ENCODE data around the gene SPACA4. TPM values are rescaled to one million over a fixed set of nuclear protein-coding genes. Genes with fewer than 3 reads are reported as not detected.
A peak's percentile ranks its signal among the peaks of the same experiment; 100 is the strongest.

Gene SPACA4
- total RNA-seq, 1 experiment from 2014 or later, result not detected

GRCh38 chr19:48637449-48637947 is 31.0 kb downstream of the SPACA4 start:
- peak; percentile 100 for DNase-seq
- H3K36me3 Mint-ChIP-seq (ENCODE audit: insufficient read depth in 1 of 3, low read depth in 3 of 3), result peaks cover 13 to 40% (median 32%) of the 10 kb centered on the region in 3 experiments
- no CpG with 5 or more reads among the region's 38 CpGs for WGBS (ENCODE audit: extremely low coverage, insufficient read length, low lambda C conversion rate)
- no peak overlapping the region for H2BK15ac ChIP-seq (ENCODE audit: low read depth, low read length)
- H3K9me3 ChIP-seq (ENCODE audit: control insufficient read depth, low read depth, low read length), result no peaks in the 10 kb centered on the region
- no peaks in the 10 kb centered on the region for H3K79me1 ChIP-seq (ENCODE audit: insufficient read depth, low read depth, low read length, poor library complexity, severe bottlenecking)
- H3K4me1 ChIP-seq (ENCODE audit: insufficient read depth, low read length), result peaks cover 7% of the 10 kb centered on the region; the same call in 1 of the 2 replicates
- peak overlapping the region; percentile 80 for H3K4me2 ChIP-seq (ENCODE audit: insufficient read depth, insufficient read length, low read length)
- TF ChIP-seq, protein P1, sequence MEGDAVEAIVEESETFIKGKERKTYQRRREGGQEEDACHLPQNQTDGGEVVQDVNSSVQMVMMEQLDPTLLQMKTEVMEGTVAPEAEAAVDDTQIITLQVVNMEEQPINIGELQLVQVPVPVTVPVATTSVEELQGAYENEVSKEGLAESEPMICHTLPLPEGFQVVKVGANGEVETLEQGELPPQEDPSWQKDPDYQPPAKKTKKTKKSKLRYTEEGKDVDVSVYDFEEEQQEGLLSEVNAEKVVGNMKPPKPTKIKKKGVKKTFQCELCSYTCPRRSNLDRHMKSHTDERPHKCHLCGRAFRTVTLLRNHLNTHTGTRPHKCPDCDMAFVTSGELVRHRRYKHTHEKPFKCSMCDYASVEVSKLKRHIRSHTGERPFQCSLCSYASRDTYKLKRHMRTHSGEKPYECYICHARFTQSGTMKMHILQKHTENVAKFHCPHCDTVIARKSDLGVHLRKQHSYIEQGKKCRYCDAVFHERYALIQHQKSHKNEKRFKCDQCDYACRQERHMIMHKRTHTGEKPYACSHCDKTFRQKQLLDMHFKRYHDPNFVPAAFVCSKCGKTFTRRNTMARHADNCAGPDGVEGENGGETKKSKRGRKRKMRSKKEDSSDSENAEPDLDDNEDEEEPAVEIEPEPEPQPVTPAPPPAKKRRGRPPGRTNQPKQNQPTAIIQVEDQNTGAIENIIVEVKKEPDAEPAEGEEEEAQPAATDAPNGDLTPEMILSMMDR (conservative IDR thresholded peaks at IDR 0.05), result no peak
- no peaks in the 10 kb centered on the region for H3K9me3 Mint-ChIP-seq
- peak overlapping the region; percentile 43 for H3K27ac ChIP-seq (ENCODE audit: insufficient read length, low read depth, low read length)
- H3K27me3 Mint-ChIP-seq (ENCODE audit: low read depth), result peaks cover 4% of the 10 kb centered on the region
- H4K20me1 ChIP-seq (ENCODE audit: control insufficient read depth, insufficient read depth, insufficient read length), result no peaks in the 10 kb centered on the region
- H2AK5ac ChIP-seq (ENCODE audit: insufficient read length, low read length), result no peak overlapping the region
- H3K23me2 ChIP-seq (ENCODE audit: insufficient read length, low read depth, low read length, poor library complexity, severe bottlenecking), result peaks cover 21% of the 10 kb centered on the region
- H2BK120ac ChIP-seq (ENCODE audit: low read depth, low read length, poor library complexity, severe bottlenecking), result peak overlapping the region; percentile 97
- peak overlapping the region; percentile 61 for H3T11ph ChIP-seq (ENCODE audit: low read length)
- peak overlapping the region; percentile 90 for H3K18ac ChIP-seq (ENCODE audit: insufficient read length, low read depth, low read length)
- H3K23ac ChIP-seq (ENCODE audit: insufficient read length, low read depth, low read length), result no peak overlapping the region
- H2BK20ac ChIP-seq (ENCODE audit: low read depth, low read length, poor library complexity, severe bottlenecking), result no peak overlapping the region
- H3K4ac ChIP-seq (ENCODE audit: low read depth, low read length), result no peak overlapping the region; the same call in 1 of the 2 replicates
- H3K56ac ChIP-seq (ENCODE audit: insufficient read length, low read depth, low read length), result no peak overlapping the region
- no peaks in the 10 kb centered on the region; the same call in 1 of the 2 replicates for H3K27me3 ChIP-seq (ENCODE audit: insufficient read depth, low read length)
- no peak overlapping the region for H2BK5ac ChIP-seq (ENCODE audit: insufficient read length, low read length)
- no peak overlapping the region for H2AFZ ChIP-seq (ENCODE audit: low read length)
- H3K27ac Mint-ChIP-seq, result peak overlapping the region; percentile 97 to 99 (median 99)
- peak overlapping the region; percentile 49; the same call in 1 of the 2 replicates for H3K14ac ChIP-seq (ENCODE audit: insufficient read depth, low read length)
- H3K4me3 Mint-ChIP-seq, result peak overlapping the region; percentile 82 to 89
- no peak overlapping the region for H4K5ac ChIP-seq (ENCODE audit: insufficient read length, low read depth, low read length)
- H4K8ac ChIP-seq (replicated peaks; ENCODE audit: insufficient read length, low read depth, low read length), result no peak overlapping the region
- no peak overlapping the region for H2BK12ac ChIP-seq (ENCODE audit: insufficient read length, low read depth, low read length)
- peaks cover 32 to 50% of the 10 kb centered on the region in 2 experiments for H3K4me1 Mint-ChIP-seq
- no peak overlapping the region for H4K91ac ChIP-seq (ENCODE audit: insufficient read length, low read depth, low read length)
- no peaks in the 10 kb centered on the region for H3K79me2 ChIP-seq (ENCODE audit: insufficient read depth, low read length)
- H3K9ac ChIP-seq (ENCODE audit: extremely low read depth, insufficient read length, low read length), result peak overlapping the region; percentile 41
